ENCODE results near the gene MYO1D.

- TF ChIP-seq CTCF (IDR thresholded peaks at IDR 0.05) (no peak), POLR2A (IDR thresholded peaks at IDR 0.05) (no peak)
Measured at GRCh38 chr17:32896647-32897258, 19.8 kb upstream of the MYO1D start.
